ENCODE results near the gene CTXN1.

The CTXN1 gene

DNA sequence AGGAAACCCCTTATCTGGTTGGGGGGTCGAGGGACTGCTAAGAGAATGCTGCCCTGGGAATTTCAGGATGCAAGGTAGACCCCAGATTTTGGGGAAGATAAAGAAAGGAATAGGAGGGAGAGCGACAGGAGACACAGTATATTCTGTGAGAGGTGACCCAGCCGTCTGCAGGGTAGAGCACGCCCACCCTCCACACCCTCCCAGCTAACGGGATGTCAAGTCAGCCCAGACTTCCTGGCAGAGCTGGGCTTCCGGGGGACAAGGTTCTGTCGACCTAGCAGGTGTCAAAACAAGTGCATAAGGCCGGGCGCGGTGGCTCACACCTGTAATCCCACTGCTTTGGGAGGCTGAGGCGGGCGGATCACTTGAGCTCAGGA, 51.0 kb downstream of the CTXN1 start:
- Histone ChIP-seq H3K4me3 (ENCODE audit: low read length) (no peak overlapping the region), H3K4me1 (ENCODE audit: control insufficient read depth, low read length) (peaks cover 32% of the 10 kb centered on the region), H4K20me1 (ENCODE audit: control insufficient read depth, insufficient read depth, low read depth, low read length) (no peaks in the 10 kb centered on the region), H3K4me2 (ENCODE audit: low read length) (0 out of 2 replicates have a peak overlapping the region, but pooled peaks have one; percentile 29), H3K27ac (ENCODE audit: low read depth, low read length) (no peak overlapping the region), H3K36me3 (ENCODE audit: control insufficient read depth, low read length) (no peaks in the 10 kb centered on the region), H3F3A (ENCODE audit: control insufficient read depth, insufficient read depth) (peaks cover 9% of the 10 kb centered on the region), H3K79me2 (ENCODE audit: control insufficient read depth, low read length) (no peaks in the 10 kb centered on the region), H3K9me3 (ENCODE audit: control insufficient read depth, insufficient read depth, low read length) (no peaks in the 10 kb centered on the region; the same call in 1 of the 2 replicates), H3K9me2 (replicated peaks; ENCODE audit: control insufficient read depth, low read length) (no peaks in the 10 kb centered on the region), H3K27me3 (ENCODE audit: control insufficient read depth, low read length) (peaks cover 13% of the 10 kb centered on the region)
- no peak for TF ChIP-seq EZH2phosphoT487 (IDR thresholded peaks at IDR 0.05; ENCODE audit: borderline replicate concordance, low read length)
- TF ChIP-seq, protein P1, sequence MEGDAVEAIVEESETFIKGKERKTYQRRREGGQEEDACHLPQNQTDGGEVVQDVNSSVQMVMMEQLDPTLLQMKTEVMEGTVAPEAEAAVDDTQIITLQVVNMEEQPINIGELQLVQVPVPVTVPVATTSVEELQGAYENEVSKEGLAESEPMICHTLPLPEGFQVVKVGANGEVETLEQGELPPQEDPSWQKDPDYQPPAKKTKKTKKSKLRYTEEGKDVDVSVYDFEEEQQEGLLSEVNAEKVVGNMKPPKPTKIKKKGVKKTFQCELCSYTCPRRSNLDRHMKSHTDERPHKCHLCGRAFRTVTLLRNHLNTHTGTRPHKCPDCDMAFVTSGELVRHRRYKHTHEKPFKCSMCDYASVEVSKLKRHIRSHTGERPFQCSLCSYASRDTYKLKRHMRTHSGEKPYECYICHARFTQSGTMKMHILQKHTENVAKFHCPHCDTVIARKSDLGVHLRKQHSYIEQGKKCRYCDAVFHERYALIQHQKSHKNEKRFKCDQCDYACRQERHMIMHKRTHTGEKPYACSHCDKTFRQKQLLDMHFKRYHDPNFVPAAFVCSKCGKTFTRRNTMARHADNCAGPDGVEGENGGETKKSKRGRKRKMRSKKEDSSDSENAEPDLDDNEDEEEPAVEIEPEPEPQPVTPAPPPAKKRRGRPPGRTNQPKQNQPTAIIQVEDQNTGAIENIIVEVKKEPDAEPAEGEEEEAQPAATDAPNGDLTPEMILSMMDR (IDR thresholded peaks at IDR 0.05; ENCODE audit: low read depth, low read length, poor library complexity, severe bottlenecking) = no peak
